GM21529 (cell line): ENCODE measurements around the gene SPEG.

ENCODE experiments used
- ATAC-seq: cut with Tn5 transposase; IDR thresholded peaks from one replicate; pipeline ENCODE4 v1.9.1; 2021; ENCODE audit not compliant: unreplicated experiment

SPEG gene

DNA sequence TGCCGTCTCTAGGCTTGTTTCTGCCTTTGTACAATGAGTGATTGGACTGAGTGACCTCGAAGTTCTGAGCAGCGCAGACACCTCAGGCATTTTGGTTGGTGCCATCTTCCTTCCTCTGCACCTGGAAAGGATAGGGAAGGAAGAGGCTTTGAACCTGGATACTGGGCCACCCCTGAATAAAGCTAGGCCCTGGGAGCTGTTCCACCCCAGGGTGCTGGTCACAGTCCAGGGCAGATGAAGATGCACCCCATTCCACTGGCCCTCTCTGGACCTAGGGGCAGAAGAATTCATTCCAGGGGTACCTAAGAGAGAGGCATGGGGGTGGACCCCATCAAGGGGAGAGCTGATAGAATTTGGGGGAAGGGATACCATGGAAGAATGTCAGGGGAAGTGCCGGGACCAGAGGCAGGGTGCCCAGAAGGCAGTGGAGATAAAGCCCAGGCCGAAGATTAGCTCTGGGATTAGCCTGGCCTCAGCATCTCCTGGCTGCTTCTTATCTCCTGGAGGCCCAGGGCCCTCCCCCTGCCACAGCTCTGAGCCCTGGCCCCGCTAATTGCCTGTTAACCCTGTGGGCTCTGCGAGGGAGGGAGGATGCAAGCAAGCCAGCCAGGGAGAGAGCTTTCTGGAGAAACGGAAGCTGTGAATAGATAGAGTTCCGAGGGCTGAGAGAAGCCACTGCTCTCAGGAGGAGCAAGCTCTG, 91.0 kb downstream of the SPEG start:
- ATAC-seq, result no peak

DNA sequence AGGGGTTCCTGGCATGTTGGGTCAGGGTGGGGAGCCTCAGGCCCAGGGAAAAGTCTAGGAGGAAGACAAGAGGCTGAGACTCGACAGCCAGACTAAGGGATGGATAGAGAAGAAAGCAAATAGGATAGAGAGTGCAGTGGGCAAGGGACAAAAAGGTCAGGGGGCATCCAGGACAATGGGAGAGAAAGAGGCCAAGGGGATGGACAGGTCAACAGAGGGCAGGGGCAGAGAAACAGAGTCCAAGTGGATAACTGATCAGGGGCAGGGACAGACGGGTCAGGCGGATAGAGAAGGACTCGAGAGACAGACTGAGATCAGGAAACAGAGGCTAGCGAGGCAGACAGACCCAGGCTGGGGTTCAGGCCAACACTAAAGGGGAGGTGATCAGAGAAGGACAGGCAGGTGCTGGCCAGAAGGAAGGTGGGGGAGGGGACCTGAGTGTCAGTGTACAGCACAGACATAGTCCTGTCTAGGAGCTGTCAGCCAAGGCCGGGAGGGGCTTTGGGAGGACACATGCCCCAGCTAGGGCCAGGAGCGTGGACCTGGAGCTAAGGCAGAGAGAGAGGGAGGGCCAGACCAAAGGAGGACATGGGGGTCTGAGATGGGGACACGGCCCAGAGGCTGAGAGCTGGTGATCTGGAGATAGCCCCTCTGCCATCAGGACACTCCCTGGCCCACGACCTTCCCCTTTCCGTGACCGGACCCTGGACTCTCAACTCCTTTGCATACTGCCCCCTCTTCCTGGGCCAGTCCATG, 91.9 kb downstream of the SPEG start:
- ATAC-seq, result no peak

DNA sequence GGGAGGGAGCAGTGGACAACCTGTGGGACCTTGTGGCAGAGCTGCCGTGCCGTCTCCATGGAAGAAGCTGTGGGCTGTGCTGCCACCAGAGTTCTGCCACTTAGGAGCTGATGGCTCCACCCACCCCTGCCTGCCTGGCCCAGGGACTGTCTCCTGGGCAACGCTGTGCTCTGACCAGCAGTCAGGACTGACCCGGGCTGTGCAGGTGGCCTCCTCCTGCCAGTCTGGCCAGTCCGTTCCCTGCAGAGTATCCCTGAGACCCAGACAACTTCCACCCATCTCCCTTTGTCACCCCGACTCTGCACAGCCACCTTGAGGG, 92.4 kb downstream of the SPEG start:
- ATAC-seq, result no peak

DNA sequence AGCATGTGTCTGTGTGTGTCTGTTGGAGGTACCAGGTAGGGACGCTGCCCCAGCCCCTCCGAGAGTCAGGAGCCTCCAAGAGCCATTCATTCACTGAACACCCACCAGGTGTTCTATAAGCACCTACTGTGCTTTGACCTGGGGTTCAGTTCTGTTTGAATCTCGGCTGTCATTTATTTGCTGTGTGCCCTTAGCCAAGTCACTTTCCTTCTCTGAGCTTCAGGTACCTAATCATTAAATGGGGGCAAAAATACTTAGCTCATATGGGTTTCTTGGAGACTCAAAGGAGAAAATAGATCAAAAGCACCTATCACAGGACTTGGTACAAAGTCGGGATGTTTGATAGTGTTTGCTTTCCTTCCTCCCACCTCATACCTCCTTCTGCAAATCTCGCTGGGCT, 92.8 kb downstream of the SPEG start:
- ATAC-seq, result no peak

DNA sequence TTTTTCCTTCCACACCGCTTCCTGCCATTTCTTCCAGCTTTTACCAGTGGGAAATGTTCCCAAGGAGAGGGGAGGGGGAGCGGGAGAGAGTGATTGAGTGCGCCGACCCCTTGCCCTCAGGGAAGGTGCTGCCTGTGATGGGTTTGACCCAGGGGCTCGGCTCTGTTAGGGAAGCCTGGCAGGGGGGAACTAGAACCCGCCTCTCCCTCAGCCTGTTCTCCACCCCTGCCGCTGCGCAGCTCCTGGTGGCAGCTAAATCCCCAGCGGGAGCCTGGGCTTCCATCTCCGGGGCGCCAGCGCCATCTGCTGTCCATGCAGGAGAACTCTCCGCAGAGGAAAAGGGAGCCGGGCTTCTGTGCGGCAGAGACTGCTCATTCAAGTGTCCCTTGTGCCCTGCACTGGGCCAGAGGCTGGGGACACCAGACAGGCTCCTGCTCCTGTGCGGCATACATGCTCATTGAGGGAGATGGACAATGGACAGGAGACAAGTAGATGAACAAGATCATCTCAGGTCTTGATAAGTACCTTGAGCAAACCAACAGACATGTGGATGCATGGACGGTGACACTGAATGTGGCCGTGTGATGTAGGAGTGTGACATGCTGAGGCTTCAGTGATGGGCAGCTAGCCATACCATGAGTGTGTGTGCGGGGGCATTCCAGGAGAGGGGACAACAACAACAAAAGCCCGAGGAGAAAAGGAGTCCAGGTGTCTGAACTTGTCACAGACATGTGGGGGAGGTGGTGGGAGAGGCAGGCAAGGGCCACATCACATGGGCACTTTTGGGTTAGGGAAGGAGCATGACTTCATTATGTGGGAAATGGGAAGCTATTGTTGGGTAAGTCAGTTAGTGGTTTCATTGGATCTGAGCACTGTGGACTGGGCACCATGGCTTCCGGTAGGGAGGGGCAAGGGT, 95.7 kb downstream of the SPEG start:
- ATAC-seq, result peak; percentile 88

DNA sequence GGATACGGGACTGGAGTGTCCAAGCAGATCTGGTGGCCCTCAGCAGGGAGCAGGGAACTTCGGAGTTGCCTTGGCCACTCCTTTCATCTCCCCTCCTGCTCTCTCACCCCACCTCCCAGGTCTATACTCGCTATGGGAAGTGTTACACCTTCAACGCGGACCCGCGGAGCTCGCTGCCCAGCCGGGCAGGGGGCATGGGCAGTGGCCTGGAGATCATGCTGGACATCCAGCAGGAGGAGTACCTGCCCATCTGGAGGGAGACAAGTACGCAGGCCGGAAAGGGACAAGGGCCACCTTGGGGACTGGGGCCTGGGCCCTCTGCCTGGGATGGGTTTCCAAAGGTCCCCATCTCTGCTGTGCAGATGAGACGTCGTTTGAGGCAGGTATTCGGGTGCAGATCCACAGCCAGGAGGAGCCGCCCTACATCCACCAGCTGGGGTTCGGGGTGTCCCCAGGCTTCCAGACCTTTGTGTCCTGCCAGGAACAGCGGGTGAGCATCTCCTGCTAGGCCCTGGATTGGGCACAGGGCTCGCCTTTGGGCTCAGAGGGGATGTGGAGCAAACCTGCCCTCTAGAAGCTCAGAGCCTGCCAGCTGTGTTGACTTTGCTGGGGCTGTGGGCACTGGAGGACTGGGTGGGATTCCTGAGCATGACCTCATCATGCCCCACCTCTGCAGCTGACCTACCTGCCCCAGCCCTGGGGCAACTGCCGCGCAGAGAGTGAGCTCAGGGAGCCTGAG, 97.2 kb downstream of the SPEG start:
- ATAC-seq, result no peak

DNA sequence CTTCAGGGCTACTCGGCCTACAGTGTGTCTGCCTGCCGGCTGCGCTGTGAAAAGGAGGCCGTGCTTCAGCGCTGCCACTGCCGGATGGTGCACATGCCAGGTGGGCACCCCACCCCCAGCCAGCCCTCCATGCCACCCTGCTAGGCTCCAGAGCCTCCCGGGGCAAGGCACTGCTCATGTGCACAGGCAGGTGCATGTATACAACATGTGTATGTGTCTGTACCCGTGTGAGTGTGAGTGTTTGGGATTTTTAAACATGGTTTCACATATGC, 97.7 kb downstream of the SPEG start:
- no peak for ATAC-seq

DNA sequence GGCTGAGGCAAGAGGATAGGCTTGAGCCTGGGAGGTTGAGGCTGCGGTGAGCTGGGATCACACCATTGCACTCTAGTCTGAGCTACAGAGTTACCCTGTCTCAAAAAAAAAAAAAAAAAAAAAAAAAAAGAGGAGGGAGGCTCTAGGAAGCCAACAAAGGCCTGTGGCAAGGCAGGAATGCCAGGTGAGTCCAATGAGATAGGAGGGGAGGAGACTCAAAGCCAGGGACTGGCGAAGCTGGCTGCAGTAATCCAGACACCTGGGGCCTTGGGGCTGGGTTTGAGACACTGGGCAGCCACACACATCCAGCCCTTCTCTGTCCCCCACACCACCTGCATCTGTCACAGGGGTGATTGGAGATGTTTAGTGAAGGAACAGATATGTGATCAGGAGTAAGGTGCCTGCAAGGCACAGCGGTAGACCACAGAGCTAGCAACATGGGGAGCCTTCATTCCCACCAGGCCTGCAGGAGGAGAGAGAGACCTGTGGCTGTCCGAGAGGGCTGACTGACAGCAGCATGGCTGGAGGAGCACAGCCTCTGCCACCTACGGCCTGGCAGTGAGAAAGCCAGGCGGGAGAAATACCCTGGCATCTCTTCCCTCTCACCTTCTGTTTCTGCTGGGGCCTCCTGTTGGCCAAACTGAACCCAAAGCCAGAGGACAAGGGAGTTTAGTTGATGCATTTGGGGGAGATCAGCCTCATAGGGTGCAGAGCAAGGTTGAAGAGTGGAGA, 99.5 kb downstream of the SPEG start:
- ATAC-seq, result no peak

DNA sequence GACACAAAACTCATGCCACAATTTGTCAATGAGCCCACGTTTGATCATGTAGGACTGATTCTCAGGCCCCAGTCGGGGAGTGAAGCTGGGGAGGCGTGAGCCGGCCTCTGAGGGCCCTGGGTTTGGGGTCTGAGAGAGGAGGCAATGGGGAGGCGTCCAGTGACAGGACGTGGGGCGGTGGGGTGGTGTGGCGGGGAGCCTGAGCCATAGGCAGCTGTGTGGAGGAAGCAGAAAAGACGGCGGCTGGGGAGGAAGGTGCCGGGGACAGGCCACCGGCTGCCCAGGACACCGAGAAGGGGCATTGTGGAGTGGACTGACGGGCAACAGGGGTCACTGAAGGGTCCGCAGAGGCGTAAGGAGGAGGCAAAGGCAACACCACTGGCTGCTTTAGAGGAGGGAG, 101.8 kb downstream of the SPEG start:
- no peak for ATAC-seq

DNA sequence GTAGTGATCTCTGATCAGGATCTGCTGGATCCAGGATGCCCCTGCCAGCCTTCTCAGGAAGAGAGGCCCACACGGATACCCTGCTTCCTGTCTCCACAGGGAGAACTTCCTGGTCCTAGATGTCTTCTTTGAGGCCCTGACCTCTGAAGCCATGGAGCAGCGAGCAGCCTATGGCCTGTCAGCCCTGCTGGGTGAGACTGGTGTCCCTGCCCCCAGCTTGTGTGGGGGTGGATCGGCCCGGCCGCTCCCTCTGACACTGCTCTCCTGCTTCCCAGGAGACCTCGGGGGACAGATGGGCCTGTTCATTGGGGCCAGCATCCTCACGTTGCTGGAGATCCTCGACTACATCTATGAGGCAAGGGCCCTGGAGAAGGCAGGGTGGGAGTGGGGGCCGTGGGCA, 102.3 kb downstream of the SPEG start:
- ATAC-seq, result no peak

DNA sequence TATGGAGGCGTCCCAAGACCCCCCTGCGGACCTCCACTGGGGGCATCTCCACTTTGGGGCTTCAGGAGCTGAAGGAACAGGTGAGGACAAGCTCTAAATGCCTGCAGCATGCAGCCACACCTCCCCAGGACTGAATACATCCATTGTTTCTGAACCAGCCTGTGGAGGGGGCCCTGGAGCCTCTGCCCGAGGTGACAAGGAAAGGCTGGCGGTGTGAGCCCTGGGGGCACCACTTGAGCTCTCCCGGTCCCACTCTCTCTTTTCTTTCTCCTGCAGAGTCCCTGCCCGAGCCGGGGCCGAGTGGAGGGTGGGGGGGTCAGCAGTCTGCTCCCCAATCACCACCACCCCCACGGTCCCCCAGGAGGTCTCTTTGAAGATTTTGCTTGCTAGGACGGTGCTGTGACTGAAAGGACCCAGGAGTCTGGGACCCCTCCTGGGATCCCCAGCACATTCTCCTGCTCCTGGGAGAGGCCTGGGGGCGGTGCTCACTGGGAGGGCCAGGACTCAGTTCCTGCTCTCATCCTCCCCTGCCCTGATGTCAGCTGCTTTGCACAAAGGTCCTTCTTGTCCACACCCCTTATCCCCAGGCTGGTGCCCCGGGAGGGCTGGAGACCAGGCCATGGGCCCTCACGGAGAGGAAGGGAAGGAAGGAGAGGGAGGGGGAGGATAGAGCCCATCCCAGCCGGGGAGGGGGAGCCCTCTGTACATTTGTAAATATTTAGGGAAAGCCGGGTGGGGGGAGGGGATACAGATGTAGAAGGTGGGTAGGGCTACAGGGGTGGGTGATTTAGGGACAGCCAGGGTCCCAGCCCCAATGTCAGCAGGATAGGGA, 103.2 kb downstream of the SPEG start:
- ATAC-seq, result no peak

DNA sequence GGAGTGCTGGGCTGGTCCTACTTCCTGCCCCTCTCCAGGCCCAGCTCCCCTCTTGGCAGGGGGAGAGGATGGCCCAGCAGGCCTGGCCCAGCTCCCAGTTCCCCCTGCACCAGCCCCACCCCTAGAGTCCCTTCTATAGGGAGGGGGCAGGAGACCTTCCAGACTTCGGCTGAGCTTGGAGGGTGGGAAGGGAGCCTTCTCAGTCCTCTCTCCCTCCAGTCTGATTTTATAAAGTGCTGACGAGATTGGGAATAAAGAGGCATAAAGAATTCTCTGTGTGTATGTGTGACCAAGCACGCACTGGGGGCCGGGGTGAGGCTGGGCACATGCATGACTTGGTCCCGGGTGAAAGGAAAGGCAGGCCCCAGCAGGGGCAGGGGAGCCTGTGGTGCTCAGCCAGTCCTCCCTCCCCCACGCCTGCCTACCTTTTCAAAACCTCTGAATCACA, 103.9 kb downstream of the SPEG start:
- ATAC-seq, result no peak

DNA sequence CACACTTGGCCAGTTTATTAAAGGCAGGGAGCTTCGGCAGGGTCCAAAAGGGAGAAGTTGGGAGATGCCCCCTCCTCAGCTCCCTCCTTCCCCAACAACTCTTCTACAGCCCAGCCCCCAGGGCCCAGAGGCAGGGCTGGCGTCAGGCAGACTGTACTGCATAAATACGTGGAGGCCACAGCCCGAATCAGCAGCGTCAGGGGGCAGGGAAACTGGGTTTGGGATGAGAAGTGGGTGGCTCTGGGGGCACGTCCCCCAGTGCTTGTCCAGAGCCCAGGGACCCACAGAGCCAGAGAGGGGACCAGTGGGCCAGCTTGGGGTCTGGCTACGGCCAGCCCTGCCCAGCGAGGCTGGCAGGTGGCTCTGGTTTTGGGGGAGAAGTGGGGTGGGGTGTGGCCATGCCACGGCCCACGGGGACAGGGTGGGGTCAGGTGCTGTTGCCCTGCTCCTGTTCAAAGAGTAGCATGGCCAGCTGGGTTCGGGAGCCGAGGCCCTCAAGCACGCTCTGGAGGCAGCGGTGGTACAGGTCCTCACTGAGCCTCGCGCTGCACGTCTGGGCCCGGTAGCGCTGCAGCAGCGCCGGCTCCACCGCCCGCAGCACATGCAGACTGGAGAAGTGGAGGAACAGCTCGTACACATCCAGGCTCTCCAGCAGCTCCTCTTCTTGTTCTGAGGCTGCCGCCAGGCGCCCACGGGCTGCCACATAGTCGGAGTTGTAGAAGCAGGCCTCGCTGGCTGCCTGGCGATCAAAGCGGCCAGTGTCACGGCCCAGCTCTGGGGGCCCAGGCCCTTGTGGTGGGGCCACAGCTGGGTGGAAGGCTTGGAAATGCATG, 104.5 kb downstream of the SPEG start:
- ATAC-seq, result no peak

DNA sequence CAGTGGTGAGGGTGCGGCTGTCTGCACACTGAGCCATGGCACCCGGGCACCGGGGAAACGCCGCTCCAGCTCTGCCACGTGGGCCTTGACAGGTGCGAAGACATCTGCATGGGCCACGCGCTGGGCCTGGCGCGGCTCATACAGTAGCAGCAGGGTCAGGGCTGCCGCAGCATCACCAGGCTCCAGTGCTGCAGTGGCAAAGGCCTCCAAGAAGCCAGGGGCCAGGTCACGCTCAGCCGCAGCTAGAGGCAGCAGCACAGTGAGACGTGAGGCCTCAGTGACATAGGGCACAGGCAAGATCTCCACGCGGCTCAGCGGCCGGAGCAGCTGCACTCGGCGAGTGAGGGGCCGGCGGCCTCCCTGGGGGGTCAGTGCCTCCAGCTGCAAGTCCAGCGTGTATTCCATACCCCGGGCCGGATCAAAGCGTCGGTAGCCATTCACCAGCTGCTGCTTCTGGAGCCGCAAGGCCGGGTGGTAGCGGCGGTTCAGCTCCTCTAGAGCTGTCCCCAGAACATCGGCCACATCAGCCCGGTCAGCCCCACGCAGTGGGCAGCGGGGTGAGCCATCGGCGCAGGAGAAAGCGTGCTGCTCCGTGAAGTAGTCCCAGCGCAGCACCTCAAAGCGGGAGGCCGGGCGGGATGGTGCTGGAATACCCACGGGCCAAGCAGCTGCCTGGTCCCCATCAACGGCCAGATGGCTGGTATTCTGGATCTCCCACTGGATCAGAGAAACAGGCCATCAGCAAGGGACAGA, 105.5 kb downstream of the SPEG start:
- ATAC-seq, result no peak

DNA sequence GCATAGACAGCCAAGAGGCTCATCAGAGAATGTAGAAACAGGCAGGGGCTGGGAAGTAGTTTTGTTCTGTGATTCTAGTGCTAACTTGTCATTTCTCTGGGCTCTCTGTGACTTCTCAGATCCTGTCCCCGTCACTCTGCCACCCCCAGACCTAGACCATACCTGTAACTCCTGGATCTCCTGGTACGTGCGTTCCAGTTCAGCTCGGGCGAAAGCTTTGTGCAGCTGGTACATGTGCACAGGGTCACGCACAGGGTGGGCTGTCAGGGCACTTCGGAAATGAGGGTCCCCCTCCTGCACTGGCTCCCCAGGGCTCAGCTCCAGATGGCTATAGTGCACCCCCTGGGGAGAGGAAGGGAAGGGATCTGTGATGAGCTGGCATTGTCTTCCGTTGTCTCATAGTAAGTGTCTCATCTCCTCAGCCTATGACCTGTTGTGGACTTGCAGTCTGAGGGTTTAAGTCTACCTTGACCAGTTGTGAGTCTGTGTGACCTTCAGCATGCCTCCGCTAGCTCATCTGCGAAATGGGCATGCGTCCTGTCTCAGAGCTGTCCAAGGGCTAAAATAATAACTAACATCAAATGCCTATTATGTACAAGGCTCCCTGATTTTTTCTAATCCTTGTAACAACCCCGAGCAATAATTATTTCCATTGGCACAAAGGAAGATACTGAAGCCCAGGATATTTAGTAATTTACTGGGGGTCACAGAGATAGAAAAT, 106.3 kb downstream of the SPEG start:
- ATAC-seq, result no peak

DNA sequence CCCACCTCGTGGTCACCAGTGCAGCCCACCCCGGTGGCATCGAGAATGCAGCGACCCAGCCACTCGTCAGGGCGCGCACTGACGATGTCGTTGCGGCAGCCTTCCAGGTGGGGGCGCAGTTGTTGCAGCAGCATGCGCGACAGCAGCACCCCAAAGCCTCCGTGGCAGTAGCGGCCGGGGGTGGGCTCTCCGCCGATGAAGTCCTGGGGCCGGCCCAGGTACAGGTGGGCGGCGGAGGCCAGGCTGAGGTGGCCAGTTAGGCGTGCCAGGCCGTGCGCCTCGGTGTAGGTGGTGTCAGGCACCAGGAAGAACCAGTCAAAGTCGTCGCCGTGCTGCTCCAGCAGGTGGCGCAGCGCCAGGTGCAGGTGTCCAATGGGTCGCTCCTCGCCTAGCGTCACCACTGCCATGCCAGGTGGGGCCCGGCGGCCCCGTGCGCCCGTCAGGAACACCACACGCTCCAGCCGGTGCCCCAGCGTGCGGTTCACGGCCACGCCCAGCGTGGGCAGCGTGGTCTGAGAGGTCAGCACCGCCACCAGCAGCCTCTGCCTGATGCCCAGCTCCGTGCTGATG, 107.1 kb downstream of the SPEG start:
- ATAC-seq, result peak; percentile 46

DNA sequence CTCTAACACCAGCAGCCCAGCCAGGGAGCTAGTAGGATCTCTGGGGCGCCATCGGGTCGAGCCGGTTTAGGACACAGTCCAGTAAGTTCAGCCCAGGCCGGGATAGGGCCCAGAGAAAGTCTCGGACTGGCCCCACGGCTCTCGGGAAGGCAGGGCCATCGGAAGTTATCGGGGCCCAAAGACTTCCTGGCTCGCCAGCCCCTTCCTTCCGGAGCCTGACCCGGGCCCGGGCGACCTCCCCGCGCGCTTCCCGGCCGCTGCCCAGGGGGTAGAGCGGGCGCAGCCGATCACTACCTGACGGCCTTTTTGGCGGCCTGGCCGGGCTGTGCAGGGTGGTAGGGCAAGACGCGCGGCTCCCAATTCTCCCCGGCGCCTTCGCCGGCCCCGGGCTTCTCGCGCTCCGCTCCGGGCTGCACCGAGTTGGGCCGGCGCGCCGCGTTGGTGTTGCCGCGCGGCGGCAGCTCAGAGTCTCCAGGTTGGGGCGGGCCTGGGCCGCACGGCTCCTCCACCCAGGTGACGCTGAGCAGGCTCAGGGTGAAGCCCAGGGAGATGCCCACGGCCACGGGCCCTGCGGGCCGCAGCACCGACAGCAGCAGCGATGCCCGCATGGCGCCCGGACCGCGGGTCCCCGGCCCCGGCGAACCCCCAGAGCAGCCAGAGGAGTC, 108.4 kb downstream of the SPEG start:
- peak; percentile 37 for ATAC-seq
